ENCODE data around the gene TMEM178B. TPM values are rescaled to one million over a fixed set of nuclear protein-coding genes. Genes with fewer than 3 reads are reported as not detected.

TMEM178B gene
- polyA plus RNA-seq, 2 of the 4 experiments (the other 2 are of a cell fraction): 0.88 to 0.93 TPM

DNA sequence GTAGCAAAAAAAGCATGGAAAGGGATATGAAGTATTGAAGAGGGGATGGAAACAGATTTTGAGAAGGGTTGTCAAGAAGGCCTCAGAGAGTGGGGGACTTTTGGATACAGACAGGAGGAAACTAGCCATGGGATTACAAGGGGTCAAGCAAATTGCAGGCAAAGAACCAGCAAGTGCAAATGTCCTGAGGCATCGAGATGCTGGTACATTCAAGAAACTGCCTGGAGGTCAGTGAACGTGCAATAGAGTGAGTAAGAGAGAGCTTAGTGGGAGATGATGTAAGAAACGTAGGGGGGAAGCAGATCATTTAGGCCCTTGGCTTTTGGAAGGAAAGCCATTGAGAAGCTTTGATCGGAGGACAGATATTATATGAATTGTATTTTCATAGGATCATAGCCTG is 250.0 kb downstream of the TMEM178B start:
- Histone ChIP-seq H3K9me3 (no peaks in the 10 kb centered on the region), H3K4me2 (no peak overlapping the region), H3K4me1 (no peaks in the 10 kb centered on the region), H3K27ac (no peak overlapping the region), H3K4me3 (no peak overlapping the region)
- ChIA-PET CTCF (interaction anchor here (0.6 kb wide), 1 partner anchor 550 kb away, joined by 3 read pairs; no protein-coding TSS in a partner anchor), POLR2A (no interaction called here)
- FAIRE-seq (no peak), DNase-seq (ENCODE audit: low read depth in 1 of 2, low spot score in 1 of 2) (no peak), ATAC-seq (no peak)
- 31% methylated on average over 4 of the region's 4 CpGs for WGBS (ENCODE audit: missing lambda C conversion rate)
- no peak for TF ChIP-seq RAD21 (conservative IDR thresholded peaks at IDR 0.05 in 1 of 2, IDR thresholded peaks at IDR 0.05 in 1 of 2)
- no peak for TF ChIP-seq KDM5A (IDR thresholded peaks at IDR 0.05)
- no peak for TF ChIP-seq CHD2 (IDR thresholded peaks at IDR 0.05; ENCODE audit: low read length, partially characterized antibody)
- TF ChIP-seq BHLHE40 (IDR thresholded peaks at IDR 0.05; ENCODE audit: low read depth, low read length): no peak
- TF ChIP-seq HOXB13 (CRISPR knock-in tag; IDR thresholded peaks at IDR 0.05; ENCODE audit: low read depth): no peak
- TF ChIP-seq ESRRA (IDR thresholded peaks at IDR 0.05; ENCODE audit: borderline replicate concordance, low read length): no peak

DNA sequence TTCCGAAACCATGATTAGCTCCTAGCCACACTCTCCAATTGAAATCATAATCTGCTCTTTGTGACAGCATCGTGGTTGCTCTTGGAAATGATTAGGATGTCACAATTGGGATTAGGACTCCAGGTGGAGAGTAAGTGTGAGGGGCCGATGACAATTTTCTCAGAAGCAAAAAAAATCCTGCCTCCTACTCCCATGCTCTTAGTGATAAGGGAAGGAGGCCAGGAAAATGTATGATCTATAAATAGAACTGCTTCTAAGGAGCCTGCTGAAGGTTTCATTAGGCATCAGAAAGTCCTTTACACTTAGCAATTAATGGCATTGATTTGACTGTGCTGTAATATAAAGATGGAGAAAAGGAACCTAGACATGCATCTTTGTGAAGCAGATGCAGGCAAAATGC is 251.0 kb downstream of the TMEM178B start:
- Histone ChIP-seq H3K9me3 (no peaks in the 10 kb centered on the region), H3K4me2 (no peak overlapping the region), H3K4me1 (no peaks in the 10 kb centered on the region), H3K27ac (no peak overlapping the region), H3K4me3 (no peak overlapping the region)
- ChIA-PET CTCF (no interaction called here), POLR2A (no interaction called here)
- no peak for ATAC-seq
- FAIRE-seq: no peak
- DNase-seq (ENCODE audit: low read depth in 1 of 2, low spot score in 1 of 2): no peak
- 27% methylated on average over 3 of the region's 3 CpGs for WGBS (ENCODE audit: missing lambda C conversion rate)
- TF ChIP-seq EP300 (IDR thresholded peaks at IDR 0.05) (no peak), CHD4 (IDR thresholded peaks at IDR 0.05; ENCODE audit: borderline replicate concordance) (no peak), FOSB (CRISPR knock-in tag; IDR thresholded peaks at IDR 0.05) (no peak), JUN (IDR thresholded peaks at IDR 0.05) (no peak), SMC3 (IDR thresholded peaks at IDR 0.05) (no peak), HOXB13 (CRISPR knock-in tag; IDR thresholded peaks at IDR 0.05; ENCODE audit: low read depth) (no peak), ZC3H11A (IDR thresholded peaks at IDR 0.05) (no peak), RCOR1 (IDR thresholded peaks at IDR 0.05; ENCODE audit: low read depth, low read length) (no peak), BHLHE40 (IDR thresholded peaks at IDR 0.05; ENCODE audit: low read depth, low read length) (no peak)
- TF ChIP-seq, protein P1, sequence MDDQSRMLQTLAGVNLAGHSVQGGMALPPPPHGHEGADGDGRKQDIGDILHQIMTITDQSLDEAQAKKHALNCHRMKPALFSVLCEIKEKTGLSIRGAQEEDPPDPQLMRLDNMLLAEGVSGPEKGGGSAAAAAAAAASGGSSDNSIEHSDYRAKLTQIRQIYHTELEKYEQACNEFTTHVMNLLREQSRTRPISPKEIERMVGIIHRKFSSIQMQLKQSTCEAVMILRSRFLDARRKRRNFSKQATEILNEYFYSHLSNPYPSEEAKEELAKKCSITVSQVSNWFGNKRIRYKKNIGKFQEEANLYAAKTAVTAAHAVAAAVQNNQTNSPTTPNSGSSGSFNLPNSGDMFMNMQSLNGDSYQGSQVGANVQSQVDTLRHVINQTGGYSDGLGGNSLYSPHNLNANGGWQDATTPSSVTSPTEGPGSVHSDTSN (IDR thresholded peaks at IDR 0.05): no peak

- TF ChIP-seq KDM1A (IDR thresholded peaks at IDR 0.05; ENCODE audit: low read depth) (no peak), MAFK (IDR thresholded peaks at IDR 0.05; ENCODE audit: partially characterized antibody) (no peak), BCL3 (IDR thresholded peaks at IDR 0.05) (no peak), POLR2AphosphoS2 (conservative IDR thresholded peaks at IDR 0.05; ENCODE audit: low read length) (no peak), RNF2 (IDR thresholded peaks at IDR 0.05; ENCODE audit: borderline replicate concordance, low read depth) (no peak), SREBF2 (IDR thresholded peaks at IDR 0.05) (no peak), POLR2A (IDR thresholded peaks at IDR 0.05; ENCODE audit: low read length) (no peak), NPAS2 (CRISPR knock-in tag; IDR thresholded peaks at IDR 0.05; ENCODE audit: borderline replicate concordance) (no peak), MYC (IDR thresholded peaks at IDR 0.05; ENCODE audit: borderline replicate concordance, low read length) (no peak), USF2 (IDR thresholded peaks at IDR 0.05) (no peak), SMC3 (IDR thresholded peaks at IDR 0.05) (no peak), CBX2 (IDR thresholded peaks at IDR 0.05; ENCODE audit: borderline replicate concordance, low read depth) (no peak), FOSL2 (IDR thresholded peaks at IDR 0.05) (no peak), FOSL2 (CRISPR knock-in tag; IDR thresholded peaks at IDR 0.05) (no peak)
- TF ChIP-seq, protein P2, sequence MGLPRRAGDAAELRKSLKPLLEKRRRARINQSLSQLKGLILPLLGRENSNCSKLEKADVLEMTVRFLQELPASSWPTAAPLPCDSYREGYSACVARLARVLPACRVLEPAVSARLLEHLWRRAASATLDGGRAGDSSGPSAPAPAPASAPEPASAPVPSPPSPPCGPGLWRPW (IDR thresholded peaks at IDR 0.05): no peak
- TF ChIP-seq, protein P3, sequence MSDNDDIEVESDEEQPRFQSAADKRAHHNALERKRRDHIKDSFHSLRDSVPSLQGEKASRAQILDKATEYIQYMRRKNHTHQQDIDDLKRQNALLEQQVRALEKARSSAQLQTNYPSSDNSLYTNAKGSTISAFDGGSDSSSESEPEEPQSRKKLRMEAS (IDR thresholded peaks at IDR 0.05): no peak
- TF ChIP-seq, protein P4, sequence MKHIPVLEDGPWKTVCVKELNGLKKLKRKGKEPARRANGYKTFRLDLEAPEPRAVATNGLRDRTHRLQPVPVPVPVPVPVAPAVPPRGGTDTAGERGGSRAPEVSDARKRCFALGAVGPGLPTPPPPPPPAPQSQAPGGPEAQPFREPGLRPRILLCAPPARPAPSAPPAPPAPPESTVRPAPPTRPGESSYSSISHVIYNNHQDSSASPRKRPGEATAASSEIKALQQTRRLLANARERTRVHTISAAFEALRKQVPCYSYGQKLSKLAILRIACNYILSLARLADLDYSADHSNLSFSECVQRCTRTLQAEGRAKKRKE (CRISPR knock-in tag; IDR thresholded peaks at IDR 0.05; ENCODE audit: low read depth): no peak
- TF ChIP-seq, protein P1 (IDR thresholded peaks at IDR 0.05): no peak
- FAIRE-seq (no peak), ATAC-seq (no peak), DNase-seq (ENCODE audit: low read depth in 1 of 2, low spot score in 1 of 2) (no peak)
- Histone ChIP-seq H3K9me3 (no peaks in the 10 kb centered on the region), H3K4me1 (no peaks in the 10 kb centered on the region), H3K4me2 (no peak overlapping the region), H3K27ac (no peak overlapping the region), H3K4me3 (no peak overlapping the region)
- POLR2A ChIA-PET: no interaction called here
- CTCF ChIA-PET: no interaction called here
- WGBS (ENCODE audit: missing lambda C conversion rate): 6% methylated on average over 2 of the region's 2 CpGs
Observed at GRCh38 chr7:141325275-141325674, 251.4 kb downstream of the TMEM178B start.

Data from A549 (cell line).